Measurements from ENCODE around the gene CD46.

CD46 gene

GRCh38 chr1:207814469-207814868 is 62.6 kb downstream of the CD46 start:
- no peak for DNase-seq (ENCODE audit: low read depth)

GRCh38 chr1:207815466-207815865 is 63.6 kb downstream of the CD46 start:
- no peak for DNase-seq (ENCODE audit: low read depth)

- DNase-seq (ENCODE audit: low read depth), result no peak
Measured at GRCh38 chr1:207815913-207816291, 64.0 kb downstream of the CD46 start.

GRCh38 chr1:207817166-207817565 is 65.3 kb downstream of the CD46 start:
- DNase-seq (ENCODE audit: low read depth), result no peak

DNA sequence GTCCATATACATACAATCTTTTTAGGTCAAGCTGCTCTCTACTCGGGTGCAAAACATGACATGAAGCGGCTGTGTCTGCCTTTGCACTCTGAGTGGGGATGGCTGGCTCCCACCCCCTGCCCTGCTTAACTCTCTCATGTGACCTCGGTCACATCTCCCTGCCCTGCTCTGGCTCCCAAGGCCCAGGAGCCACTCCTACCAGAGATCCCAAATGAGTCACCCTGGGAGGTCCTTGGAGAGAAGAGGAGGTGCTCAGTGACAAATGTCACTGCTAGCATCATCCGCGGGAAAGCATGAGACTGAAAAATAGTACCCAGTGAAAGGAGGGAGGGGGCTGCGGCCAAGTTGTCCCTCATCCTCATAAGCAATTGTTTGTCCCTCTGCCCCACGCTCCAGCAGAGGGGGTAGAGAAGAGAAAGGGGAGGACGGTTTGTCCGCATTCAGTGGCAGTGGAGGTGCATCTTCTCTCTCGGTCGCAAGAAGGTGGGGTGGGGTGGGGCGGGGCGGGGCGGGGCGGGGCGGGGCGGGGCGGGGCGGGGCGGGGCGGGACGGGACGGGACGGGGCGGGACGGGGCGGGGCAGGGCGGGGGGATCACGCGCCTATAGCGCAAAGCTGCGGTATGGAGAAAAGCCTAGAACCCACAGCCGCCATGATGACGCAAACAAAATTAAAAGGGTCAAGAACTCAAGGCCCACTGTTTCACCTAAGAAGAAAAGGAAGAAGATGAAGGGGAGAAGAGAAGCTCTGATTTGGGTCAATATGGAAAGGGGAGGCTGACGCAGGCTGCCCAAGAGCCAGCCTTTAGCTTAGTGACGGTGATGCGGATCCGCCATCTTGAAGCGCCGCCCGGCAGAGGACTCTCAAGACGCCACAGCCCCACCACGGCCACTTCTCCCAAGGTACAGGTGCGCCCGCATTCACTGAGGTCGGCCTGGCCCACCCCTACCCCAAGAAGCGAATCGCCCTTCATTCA is 66.2 kb downstream of the CD46 start:
- no peak for DNase-seq (ENCODE audit: low read depth)

- no peak for DNase-seq (ENCODE audit: low read depth)
Measured at GRCh38 chr1:207818971-207819451, 67.2 kb downstream of the CD46 start.

GRCh38 chr1:207820568-207821463 is 69.0 kb downstream of the CD46 start:
- DNase-seq (ENCODE audit: low read depth), result no peak

DNA sequence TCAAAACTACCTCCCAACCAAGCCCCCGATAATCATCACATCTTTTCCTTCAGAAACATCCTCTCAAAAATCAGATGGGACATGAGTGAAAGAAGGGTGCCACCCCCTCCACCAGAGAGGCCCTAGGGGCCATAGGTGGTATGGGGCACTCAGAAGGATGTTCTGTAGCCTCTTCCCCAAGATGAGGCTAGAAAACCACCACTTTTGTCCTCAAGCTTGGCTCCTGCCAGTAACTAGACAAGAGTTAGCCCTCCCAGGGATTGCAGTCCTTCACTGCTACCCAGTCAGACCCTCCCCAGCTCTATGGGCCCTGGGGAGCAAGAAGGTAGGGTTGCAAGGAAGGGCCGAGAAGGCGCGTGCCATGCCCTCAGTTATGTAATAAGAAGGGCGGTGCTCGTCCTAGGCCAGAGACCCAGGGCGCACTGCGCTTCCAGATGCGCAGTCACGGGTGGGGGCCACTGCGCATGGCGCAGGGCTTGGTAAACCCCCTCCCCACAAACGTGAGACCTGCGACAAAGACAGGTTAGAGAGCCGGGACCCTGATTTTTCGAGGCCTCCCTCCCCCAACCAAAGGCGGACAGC is 69.7 kb downstream of the CD46 start:
- DNase-seq (ENCODE audit: low read depth), result no peak

GRCh38 chr1:207822124-207822601 is 70.3 kb downstream of the CD46 start:
- DNase-seq (ENCODE audit: low read depth), result no peak

- no peak for DNase-seq (ENCODE audit: low read depth)
Measured at GRCh38 chr1:207822602-207823451, 71.0 kb downstream of the CD46 start.

DNA sequence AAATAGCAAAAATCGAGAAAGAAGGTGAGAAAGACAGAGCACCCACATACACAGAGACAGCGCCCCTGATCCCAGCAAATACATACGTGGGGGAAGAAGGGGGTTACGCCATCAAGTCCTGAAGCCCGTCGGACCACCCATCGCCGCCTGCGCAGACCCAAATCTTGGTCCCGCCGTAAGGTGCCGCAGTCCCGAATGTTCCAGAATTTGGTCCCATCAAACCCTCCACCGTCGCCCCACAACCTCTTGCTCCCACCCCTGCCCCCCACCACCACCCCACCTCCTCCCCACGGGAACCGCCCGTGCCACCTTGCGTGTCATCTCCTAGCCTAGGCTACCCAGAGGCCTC is 71.7 kb downstream of the CD46 start:
- DNase-seq (ENCODE audit: low read depth), result no peak

DNA sequence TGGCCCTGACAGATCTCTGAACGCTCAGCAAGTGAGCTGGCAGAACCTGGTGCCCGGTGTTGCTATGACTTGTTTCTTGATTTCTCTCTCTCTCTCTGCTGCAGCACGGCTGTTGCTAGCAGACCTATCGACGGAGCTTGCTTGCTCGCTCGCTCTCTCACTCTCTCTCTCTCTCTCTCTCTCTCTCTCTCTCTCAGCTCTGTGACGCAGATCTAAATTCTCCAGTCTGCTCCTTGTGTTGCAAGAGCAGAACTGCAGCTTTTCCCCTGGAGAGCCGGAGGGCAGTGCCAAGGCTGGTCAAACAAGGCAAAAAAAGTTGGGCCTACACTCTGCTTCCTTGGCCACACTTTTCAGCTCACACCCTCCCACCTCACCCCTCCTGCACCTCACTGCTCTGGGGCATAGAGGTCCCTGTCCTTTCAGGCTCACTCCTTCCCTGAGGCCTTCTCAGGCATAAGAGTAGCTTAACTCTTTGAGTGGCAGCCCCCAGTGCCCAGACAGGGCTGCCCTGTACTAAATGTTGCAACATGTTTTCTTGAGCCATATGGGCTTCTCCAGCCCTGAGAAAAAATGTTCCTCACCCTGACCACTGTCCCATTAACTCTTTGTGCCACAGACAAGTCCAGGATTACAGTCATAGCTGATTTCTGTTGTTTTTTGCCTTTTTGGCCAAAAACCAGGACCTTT is 72.2 kb downstream of the CD46 start:
- DNase-seq (ENCODE audit: low read depth), result no peak

DNA sequence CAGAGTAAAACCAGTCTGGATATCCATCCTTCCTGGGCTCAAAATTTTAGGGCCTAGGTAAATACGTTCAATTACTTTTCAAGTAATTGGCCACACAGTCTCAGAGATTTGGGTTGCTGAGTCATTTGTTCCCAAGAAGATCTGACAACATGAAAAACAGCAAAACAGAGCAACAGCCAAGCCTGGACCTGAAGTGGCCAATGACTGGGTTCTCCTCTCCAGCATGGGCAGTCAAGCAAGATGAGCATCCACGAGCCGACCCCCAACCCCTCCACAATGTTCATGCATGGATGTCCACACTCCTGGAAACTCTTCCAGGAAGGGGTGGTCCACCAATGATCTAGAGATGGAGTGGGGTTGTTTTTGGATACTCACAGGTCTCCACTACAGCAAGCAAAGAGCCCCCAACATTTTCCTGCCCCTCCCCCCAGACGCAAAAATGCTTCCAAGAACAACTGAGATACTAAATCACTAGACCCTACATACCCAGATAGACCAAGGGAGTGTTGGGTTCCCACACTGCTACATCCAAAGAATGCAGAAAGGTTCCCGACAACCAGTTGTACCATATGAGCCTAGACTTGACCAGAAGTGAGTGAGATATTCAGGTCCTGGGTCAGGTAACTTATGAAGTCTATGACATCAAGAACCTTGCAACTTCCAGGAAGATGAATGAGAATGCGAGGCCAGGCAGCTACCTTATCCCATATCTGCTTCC is 73.0 kb downstream of the CD46 start:
- DNase-seq (ENCODE audit: low read depth), result no peak

- no peak for DNase-seq (ENCODE audit: low read depth)
Measured at GRCh38 chr1:207825409-207825695, 73.5 kb downstream of the CD46 start.

DNA sequence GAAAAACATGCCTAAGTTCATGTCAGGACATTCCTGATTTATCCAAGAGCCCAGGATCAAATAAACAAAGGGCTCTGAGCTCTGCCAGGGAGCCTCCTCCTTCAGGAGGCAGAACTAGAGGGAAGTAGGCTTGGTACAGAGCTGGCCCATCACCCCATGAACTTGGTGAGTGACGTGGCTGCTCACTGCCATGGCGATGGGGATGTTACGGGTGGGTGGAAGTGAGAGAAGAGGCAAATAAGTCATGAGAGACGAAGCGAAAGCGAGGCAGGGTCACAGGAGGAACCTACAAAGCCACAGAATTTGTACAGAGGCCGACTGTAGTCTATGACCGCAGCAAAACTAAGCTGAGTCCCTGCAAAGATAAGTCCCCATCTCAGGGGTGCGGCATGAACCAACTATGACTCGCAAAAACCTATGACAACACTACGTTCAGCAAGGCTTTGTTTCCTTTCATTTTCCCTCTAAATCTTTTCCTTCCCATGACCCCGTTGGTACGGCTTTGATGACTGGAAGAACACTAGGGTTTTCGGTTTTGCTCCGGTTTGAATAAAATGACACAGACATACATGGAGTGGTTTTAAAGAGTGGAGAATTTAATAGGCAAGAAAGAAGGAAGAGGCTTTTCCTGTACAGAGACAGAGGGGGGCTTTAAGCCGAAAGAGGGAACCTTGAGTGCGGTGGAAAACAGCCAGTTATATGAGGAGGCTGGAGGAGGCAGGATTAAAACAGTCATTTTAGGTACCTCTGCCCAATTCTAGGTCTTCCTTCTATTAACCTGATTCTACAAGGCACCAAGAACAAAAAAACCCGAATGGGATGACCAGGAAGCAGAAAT is 74.1 kb downstream of the CD46 start:
- peak; percentile 68 for DNase-seq (ENCODE audit: low read depth)

DNA sequence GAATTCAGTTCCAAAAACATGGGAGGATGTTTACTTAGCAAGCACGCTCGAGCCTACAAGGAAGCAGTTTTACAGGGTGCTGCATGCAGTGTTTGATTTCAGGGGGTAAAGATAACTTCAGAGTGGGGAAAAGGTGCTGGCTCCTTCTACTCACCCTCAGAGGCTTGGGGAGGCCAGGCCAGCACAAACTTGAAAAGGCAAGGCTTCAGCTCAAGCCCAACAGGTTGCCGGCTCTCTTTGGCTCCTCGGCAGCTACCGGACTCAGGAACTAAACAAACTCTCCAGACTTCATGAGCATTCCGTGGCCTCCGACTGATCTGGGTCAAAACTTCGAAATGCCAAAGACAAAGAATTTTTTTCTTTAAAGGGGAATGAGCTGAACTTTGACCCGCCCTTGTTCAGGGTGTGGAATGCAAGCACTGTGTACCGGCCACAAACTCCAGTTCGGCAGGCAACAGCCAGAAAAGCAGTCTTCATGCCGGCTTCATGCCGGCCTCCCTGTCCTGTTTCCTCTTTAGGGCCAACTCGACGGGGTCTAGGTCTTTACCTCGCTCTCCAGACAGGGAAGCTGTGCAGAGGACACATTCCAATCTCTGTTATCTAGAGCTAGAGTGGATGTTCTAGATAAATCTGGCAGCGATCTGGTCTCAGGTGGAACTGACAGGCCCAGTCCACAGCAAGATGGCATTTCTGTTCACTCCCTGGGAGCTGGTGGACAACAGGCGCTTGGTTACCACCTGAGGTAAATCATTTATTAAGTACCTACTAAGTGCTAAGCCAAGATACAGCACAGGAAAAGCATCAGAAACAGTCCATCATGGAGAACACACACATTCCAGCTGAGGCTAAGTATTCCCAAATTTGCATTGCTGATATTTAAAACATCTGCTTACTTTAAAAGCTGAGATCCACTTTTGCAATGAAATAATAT is 75.0 kb downstream of the CD46 start:
- DNase-seq (ENCODE audit: low read depth), result no peak

DNA sequence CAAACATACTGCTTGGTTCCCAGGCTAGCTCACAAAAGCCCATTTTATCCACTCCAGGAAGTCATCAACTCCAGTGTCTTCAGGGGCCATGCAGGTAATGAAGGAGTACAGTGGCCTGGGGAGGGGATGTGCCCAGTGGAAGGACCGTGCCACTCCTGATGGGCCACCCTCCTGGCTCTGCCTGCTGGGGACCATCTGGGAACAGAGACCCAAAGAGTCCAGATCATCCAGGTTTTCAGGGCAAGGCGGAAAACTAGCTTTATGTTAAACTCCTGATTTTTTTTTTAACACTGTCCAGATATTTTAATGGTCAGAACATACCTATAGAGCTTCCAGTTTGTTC is 75.6 kb downstream of the CD46 start:
- DNase-seq (ENCODE audit: low read depth), result no peak

- no peak for DNase-seq (ENCODE audit: low read depth)
Measured at GRCh38 chr1:207828046-207828445, 76.2 kb downstream of the CD46 start.

Data from CMK (cell line).